Ishikawa (cell line): ENCODE data around the gene MIA.

Experiments used
- CEBPB ChIP-seq: IDR thresholded peaks from 2 replicates; pipeline ENCODE4 v1.6.1; 2012
- EGR1 ChIP-seq: IDR thresholded peaks from 2 replicates; pipeline ENCODE4 v1.6.1; 2012
- EP300 ChIP-seq: IDR thresholded peaks from 2 replicates; pipeline ENCODE4 v1.6.1; 2012; ENCODE audit warnings: borderline replicate concordance
- RAD21 ChIP-seq: IDR thresholded peaks from 2 replicates; pipeline ENCODE4 v1.6.1; 2012; ENCODE audit warnings: low read depth
- TAF1 ChIP-seq: IDR thresholded peaks from 2 replicates; pipeline ENCODE4 v1.6.1; 2012; ENCODE audit warnings: low read depth, mild to moderate bottlenecking
- YY1 ChIP-seq: IDR thresholded peaks from 2 replicates; pipeline ENCODE4 v1.6.1; 2012; ENCODE audit warnings: low read depth
- TF ChIP-seq, protein P1 (sequence below): IDR thresholded peaks from 2 replicates; pipeline ENCODE4 v1.6.1; 2012; ENCODE audit warnings: low read depth, mild to moderate bottlenecking
- TF ChIP-seq, protein P2 (sequence below): IDR thresholded peaks from 2 replicates; pipeline ENCODE4 v1.6.1; 2012

GRCh38 chr19:40737102-40737644 lies 38.1 kb upstream of the MIA start:
- TF ChIP-seq, protein P1, sequence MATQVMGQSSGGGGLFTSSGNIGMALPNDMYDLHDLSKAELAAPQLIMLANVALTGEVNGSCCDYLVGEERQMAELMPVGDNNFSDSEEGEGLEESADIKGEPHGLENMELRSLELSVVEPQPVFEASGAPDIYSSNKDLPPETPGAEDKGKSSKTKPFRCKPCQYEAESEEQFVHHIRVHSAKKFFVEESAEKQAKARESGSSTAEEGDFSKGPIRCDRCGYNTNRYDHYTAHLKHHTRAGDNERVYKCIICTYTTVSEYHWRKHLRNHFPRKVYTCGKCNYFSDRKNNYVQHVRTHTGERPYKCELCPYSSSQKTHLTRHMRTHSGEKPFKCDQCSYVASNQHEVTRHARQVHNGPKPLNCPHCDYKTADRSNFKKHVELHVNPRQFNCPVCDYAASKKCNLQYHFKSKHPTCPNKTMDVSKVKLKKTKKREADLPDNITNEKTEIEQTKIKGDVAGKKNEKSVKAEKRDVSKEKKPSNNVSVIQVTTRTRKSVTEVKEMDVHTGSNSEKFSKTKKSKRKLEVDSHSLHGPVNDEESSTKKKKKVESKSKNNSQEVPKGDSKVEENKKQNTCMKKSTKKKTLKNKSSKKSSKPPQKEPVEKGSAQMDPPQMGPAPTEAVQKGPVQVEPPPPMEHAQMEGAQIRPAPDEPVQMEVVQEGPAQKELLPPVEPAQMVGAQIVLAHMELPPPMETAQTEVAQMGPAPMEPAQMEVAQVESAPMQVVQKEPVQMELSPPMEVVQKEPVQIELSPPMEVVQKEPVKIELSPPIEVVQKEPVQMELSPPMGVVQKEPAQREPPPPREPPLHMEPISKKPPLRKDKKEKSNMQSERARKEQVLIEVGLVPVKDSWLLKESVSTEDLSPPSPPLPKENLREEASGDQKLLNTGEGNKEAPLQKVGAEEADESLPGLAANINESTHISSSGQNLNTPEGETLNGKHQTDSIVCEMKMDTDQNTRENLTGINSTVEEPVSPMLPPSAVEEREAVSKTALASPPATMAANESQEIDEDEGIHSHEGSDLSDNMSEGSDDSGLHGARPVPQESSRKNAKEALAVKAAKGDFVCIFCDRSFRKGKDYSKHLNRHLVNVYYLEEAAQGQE: no peak
- no peak for TF ChIP-seq EP300
- TF ChIP-seq, protein P2, sequence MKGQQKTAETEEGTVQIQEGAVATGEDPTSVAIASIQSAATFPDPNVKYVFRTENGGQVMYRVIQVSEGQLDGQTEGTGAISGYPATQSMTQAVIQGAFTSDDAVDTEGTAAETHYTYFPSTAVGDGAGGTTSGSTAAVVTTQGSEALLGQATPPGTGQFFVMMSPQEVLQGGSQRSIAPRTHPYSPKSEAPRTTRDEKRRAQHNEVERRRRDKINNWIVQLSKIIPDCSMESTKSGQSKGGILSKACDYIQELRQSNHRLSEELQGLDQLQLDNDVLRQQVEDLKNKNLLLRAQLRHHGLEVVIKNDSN: no peak
- no peak for TF ChIP-seq EGR1
- TF ChIP-seq RAD21: no peak
- no peak for TF ChIP-seq TAF1
- TF ChIP-seq YY1: no peak
- TF ChIP-seq CEBPB: no peak
